ENCODE measurements around the gene CTNNAL1. TPM values are rescaled to one million over a fixed set of nuclear protein-coding genes. Genes with fewer than 3 reads are reported as not detected.

The CTNNAL1 gene
- total and polyA plus RNA-seq, 9 of the 15 experiments (the other 6 are each of a cell fraction or from before 2014, with no cell fraction given) = 23.2 to 78.0 (median 46.7) TPM

GRCh38 chr9:109005678-109006077, 7.6 kb downstream of the CTNNAL1 start:
- CTCF ChIA-PET (ENCODE audit: low intra/inter-chr PET ratio) = no interaction called here
- Histone ChIP-seq H3K4me2 (ENCODE audit: insufficient read depth, low read length) (no peak overlapping the region), H3K4me3 (no peak overlapping the region), H3K9me1 (ENCODE audit: control insufficient read depth, insufficient read depth, low read length) (no peaks in the 10 kb centered on the region), H3K9ac (ENCODE audit: insufficient read depth in 1 of 2, low read depth in 2 of 2, low read length in 2 of 2) (no peak overlapping the region), H3K27me3 (ENCODE audit: control insufficient read depth in 2 of 2, insufficient read depth in 2 of 2, low read length in 2 of 2) (no peaks in the 10 kb centered on the region), H3K27ac (ENCODE audit: extremely low read depth, low read depth, low read length) (no peak overlapping the region), H3K9me3 (replicated peaks; ENCODE audit: control insufficient read depth, insufficient read depth, low read depth, low read length) (no peaks in the 10 kb centered on the region; the same call in 1 of the 2 replicates), H3K36me3 (ENCODE audit: control insufficient read depth, insufficient read depth, low read length) (0 out of 3 replicates have a peak, but pooled peaks cover 3% of the 10 kb centered on the region), H2AFZ (ENCODE audit: low read depth, low read length) (no peak overlapping the region), H3K79me2 (ENCODE audit: control insufficient read depth, insufficient read depth, low read length) (peaks cover 55% of the 10 kb centered on the region), H3K4me1 (replicated peaks in 1 of 2; ENCODE audit: control insufficient read depth in 2 of 2, insufficient read depth in 2 of 2, low read length in 2 of 2) (peaks cover 0 to 9% of the 10 kb centered on the region in 2 experiments; a peak in 2 of 5 replicates), H4K20me1 (replicated peaks; ENCODE audit: control insufficient read depth, insufficient read depth, low read length) (no peaks in the 10 kb centered on the region)
- intact Hi-C loops (cut with micrococcal nuclease) = no loop called here
- no peak for DNase-seq (ENCODE audit: extremely low read depth in 1 of 4, low spot score in 3 of 4)
- no peak for FAIRE-seq
- in situ Hi-C loops (cut with MboI) = no loop called here
- TF ChIP-seq SMARCA5 (IDR thresholded peaks at IDR 0.05) (no peak), ZNF740 (CRISPR knock-in tag; IDR thresholded peaks at IDR 0.05) (no peak), ZNF740 (tag; IDR thresholded peaks at IDR 0.05) (no peak), TEAD2 (tag; IDR thresholded peaks at IDR 0.05) (no peak), ZZZ3 (IDR thresholded peaks at IDR 0.05) (no peak), RUNX1 (IDR thresholded peaks at IDR 0.05; ENCODE audit: low read depth) (no peak), BRCA1 (IDR thresholded peaks at IDR 0.05) (no peak), BRCA1 (CRISPR knock-in tag; IDR thresholded peaks at IDR 0.05) (no peak), HSF4 (CRISPR knock-in tag; IDR thresholded peaks at IDR 0.05; ENCODE audit: borderline replicate concordance) (no peak), RBBP5 (IDR thresholded peaks at IDR 0.05; ENCODE audit: borderline replicate concordance, insufficient read depth, low read length, poor library complexity, severe bottlenecking) (no peak)
- WGBS (ENCODE audit: insufficient coverage, low coverage, missing lambda C conversion rate) = 81% methylated on average over 3 of the region's 3 CpGs
- ATAC-seq = no peak
- POLR2A ChIA-PET = interaction anchor here (0.5 to 0.6 kb wide), 2 partner anchors 364 to 1698 kb away, joined by 3 read pairs; no protein-coding TSS in a partner anchor
- BruUV-seq (replicated peaks) = no TSS peak
